Hypothalamus (tissue), 51 donors: ENCODE data around the gene POC1B.

Experiments
- DNase-seq, 51 donors: peaks; one replicate each; lab custom pipeline; 2025; lab: John Stamatoyannopoulos, UW

POC1B gene

GRCh38 chr12:89427508-89428156, 98.2 kb downstream of the POC1B start:
- DNase-seq = no peak

GRCh38 chr12:89424846-89425245, 101.0 kb downstream of the POC1B start:
- no peak for DNase-seq

- DNase-seq = no peak
These were observed 101.5 kb downstream of the POC1B start for GRCh38 chr12:89424389-89424788.

GRCh38 chr12:89421092-89421835, 104.6 kb downstream of the POC1B start:
- no peak for DNase-seq

- DNase-seq = no peak
These were observed 107.5 kb downstream of the POC1B start for GRCh38 chr12:89418228-89418910.

- DNase-seq = no peak
These were observed 108.4 kb downstream of the POC1B start for GRCh38 chr12:89417246-89417977.

- DNase-seq = no peak
These were observed 109.6 kb downstream of the POC1B start for GRCh38 chr12:89416049-89416792.

- no peak for DNase-seq
These were observed 111.0 kb downstream of the POC1B start for GRCh38 chr12:89414851-89415250.

- DNase-seq = no peak
These were observed 111.5 kb downstream of the POC1B start for GRCh38 chr12:89414322-89414721.

- no peak for DNase-seq
These were observed 112.6 kb downstream of the POC1B start for GRCh38 chr12:89413234-89413633.

GRCh38 chr12:89412665-89413064, 113.2 kb downstream of the POC1B start:
- no peak for DNase-seq

GRCh38 chr12:89411846-89412245, 114.0 kb downstream of the POC1B start:
- no peak for DNase-seq

GRCh38 chr12:89411234-89411633, 114.6 kb downstream of the POC1B start:
- DNase-seq = no peak

GRCh38 chr12:89405626-89406345, 120.1 kb downstream of the POC1B start:
- no peak for DNase-seq

- no peak for DNase-seq
These were observed 124.3 kb downstream of the POC1B start for GRCh38 chr12:89401433-89402058.

GRCh38 chr12:89400415-89400814, 125.4 kb downstream of the POC1B start:
- DNase-seq = no peak

- DNase-seq = no peak
These were observed 130.1 kb downstream of the POC1B start for GRCh38 chr12:89395712-89396111.

- DNase-seq = no peak
These were observed 132.2 kb downstream of the POC1B start for GRCh38 chr12:89393551-89394121.

- DNase-seq = no peak
These were observed 133.5 kb downstream of the POC1B start for GRCh38 chr12:89392391-89392790.
